ENCODE data around the gene PLPP7.
A peak's percentile ranks its signal among the peaks of the same experiment; 100 is the strongest.
"Not testable (repeated sequence)": the region's sequence is repeated elsewhere in the genome, so short reads cannot be mapped to it uniquely, and the experiment has no call there.

Gene PLPP7

GRCh38 chr9:131337131-131337848 lies 47.8 kb downstream of the PLPP7 start:
- no peak for DNase-seq

- DNase-seq: not testable (repeated sequence)
Measured at GRCh38 chr9:131339212-131339611, 49.7 kb downstream of the PLPP7 start.

GRCh38 chr9:131344931-131345535 lies 55.5 kb downstream of the PLPP7 start:
- DNase-seq: not testable (repeated sequence)

- DNase-seq: no peak
Measured at GRCh38 chr9:131346559-131346958, 57.0 kb downstream of the PLPP7 start.

GRCh38 chr9:131347376-131348020 lies 58.0 kb downstream of the PLPP7 start:
- no peak for DNase-seq

GRCh38 chr9:131348631-131349521 lies 59.4 kb downstream of the PLPP7 start:
- DNase-seq: no peak

GRCh38 chr9:131349522-131349880 lies 60.0 kb downstream of the PLPP7 start:
- no peak for DNase-seq

GRCh38 chr9:131349881-131350563 lies 60.5 kb downstream of the PLPP7 start:
- DNase-seq: peak; percentile 43

GRCh38 chr9:131356479-131356878 lies 67.0 kb downstream of the PLPP7 start:
- not testable (repeated sequence) for DNase-seq

- DNase-seq: no peak
Measured at GRCh38 chr9:131358556-131358955, 69.0 kb downstream of the PLPP7 start.

Measured in NCI-H1694 (cell line).